GM12891 (cell line): ENCODE results near the gene ADCY3.

Experiments used
- DNase-seq: peaks from one replicate; pipeline ENCODE4 v3.0.0; 2011; ENCODE audit warnings: low spot score; ENCODE audit not compliant: insufficient read length
- FAIRE-seq: peaks from 2 replicates; lab custom pipeline; 2011; peaks lifted over from hg19 to GRCh38; lab: Jason Lieb, UNC
- PAX5 ChIP-seq: IDR thresholded peaks from 2 replicates; pipeline ENCODE4 v1.6.1; 2011; ENCODE audit warnings: low read length, moderate library complexity, mild to moderate bottlenecking; ENCODE audit not compliant: insufficient read depth, severe bottlenecking
- POLR2A ChIP-seq: IDR thresholded peaks from 2 replicates; pipeline ENCODE4 v1.6.1; 2011; ENCODE audit warnings: low read depth, low read length, control low read depth
- POLR2AphosphoS5 ChIP-seq: IDR thresholded peaks from 2 replicates; pipeline ENCODE4 v1.6.1; 2011; ENCODE audit warnings: low read depth, low read length, control low read depth
- POU2F2 ChIP-seq: IDR thresholded peaks from 2 replicates; pipeline ENCODE4 v1.6.1; 2011; ENCODE audit warnings: low read depth, mild to moderate bottlenecking, control low read depth, low read length, moderate library complexity
- SPI1 ChIP-seq: IDR thresholded peaks from 2 replicates; pipeline ENCODE4 v1.6.1; 2011; ENCODE audit warnings: low read depth, low read length, control low read depth
- TAF1 ChIP-seq: IDR thresholded peaks from 2 replicates; pipeline ENCODE4 v1.6.1; 2011; ENCODE audit warnings: low read depth, low read length, control low read depth

Gene ADCY3

DNA sequence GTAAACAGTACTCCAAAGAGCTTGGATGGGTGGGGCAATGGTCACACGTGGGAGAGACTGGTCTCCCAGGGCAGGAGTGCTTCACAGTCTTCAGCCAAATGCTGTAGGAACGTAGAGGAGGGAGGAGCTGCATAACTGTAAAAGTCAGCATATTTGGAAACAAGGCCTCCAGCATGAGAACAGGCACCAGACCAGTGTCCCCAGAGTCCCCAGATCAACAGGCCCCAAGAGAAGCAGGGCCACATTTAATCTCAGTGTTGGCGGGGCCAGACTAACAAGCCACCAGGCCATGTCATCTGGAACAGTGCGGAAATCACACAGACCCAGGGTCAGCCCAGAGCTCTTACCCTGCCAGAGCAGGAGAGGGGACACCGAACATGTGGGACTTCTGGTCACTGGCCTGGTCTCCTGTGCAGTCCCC, 63.2 kb downstream of the ADCY3 start:
- no peak for FAIRE-seq
- no peak for DNase-seq

DNA sequence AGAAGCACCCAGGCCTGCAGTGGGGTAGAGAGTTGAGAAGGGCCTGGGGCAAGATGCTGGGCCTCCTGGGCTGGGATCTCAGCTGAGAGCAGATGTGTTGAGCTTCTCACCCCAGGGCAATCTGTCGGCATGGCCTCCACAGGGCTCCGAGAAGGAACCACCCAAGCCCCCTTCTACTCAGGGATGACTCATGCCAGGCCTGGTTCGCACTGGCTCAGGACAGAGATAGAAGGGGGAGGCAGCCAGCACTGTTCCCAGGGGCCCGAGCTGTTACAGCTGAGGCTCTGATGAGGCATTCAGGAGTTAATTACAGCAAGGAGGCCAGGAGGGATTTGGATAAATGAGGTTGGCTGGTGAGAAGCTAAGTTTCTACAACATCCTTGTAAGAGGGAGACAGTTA, 64.3 kb downstream of the ADCY3 start:
- no peak for DNase-seq
- TF ChIP-seq SPI1 (no peak), POLR2AphosphoS5 (no peak), POLR2A (no peak), PAX5 (no peak), POU2F2 (no peak), TAF1 (no peak)
- no peak for FAIRE-seq

More for the DNA sequence above, 63.2 kb downstream of the ADCY3 start:
- TF ChIP-seq POU2F2 (no peak), PAX5 (no peak), POLR2A (no peak), POLR2AphosphoS5 (no peak), SPI1 (no peak), TAF1 (no peak)

DNA sequence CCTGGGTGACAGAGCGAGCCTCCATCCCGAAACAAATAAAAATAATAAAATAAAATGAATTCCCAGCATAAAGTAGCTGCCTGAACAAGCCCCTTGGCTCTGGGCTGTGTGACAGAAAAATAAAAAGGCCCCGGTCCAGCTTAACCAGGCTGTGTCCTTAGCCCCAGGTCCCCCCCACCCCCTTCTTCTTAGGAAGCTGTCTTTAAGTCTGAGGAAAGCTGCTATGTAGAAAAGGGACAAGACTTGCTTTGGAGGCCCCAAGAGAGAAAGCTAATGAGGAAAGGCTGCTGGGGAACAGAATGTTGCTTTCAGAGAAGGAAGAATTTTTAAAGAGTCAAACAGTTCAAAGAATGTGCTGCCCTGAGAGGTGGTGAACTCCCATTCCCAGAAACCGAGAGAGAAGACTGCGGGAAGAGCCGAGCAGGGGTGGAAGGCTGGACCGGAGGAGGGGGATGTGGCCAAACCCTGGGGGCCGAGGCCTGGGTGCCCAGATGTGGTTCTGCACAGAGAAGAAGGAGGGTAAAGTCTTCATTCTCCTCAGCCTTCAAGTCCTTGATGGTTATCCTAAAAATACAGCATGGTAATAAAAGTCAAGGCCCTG, 64.9 kb downstream of the ADCY3 start:
- no peak for TF ChIP-seq POU2F2
- TF ChIP-seq PAX5 = no peak
- no peak for TF ChIP-seq POLR2A
- TF ChIP-seq TAF1 = no peak
- no peak for TF ChIP-seq POLR2AphosphoS5
- TF ChIP-seq SPI1 = no peak
- FAIRE-seq (no peak), DNase-seq (no peak)

- no peak for TF ChIP-seq SPI1
- TF ChIP-seq POLR2AphosphoS5 = no peak
- TF ChIP-seq PAX5 = no peak
- TF ChIP-seq POU2F2 = no peak
- no peak for DNase-seq
- FAIRE-seq = no peak
These were observed 66.0 kb downstream of the ADCY3 start for GRCh38 chr2:24853996-24854395.

DNA sequence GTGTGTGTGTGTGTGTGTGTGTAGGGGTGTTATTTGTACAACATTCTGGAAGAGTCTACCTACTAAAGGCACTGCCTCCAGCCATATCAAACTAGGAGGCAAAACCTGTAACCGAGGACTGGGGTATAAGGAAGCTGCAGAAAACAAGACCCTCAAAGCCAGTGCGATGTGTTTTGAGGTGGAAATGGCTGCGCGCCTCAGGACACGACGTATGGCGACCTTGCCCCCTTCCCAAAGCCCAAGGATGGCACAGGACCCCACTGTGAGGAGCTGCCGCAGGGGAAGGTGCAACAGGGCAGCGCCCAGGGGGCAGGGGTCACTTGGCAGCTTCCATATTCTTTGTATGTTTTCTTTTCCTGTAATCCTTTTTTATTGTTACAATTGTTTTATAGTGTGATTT, 67.0 kb downstream of the ADCY3 start:
- no peak for FAIRE-seq
- DNase-seq = no peak
- TF ChIP-seq POU2F2 (no peak), POLR2A (no peak), POLR2AphosphoS5 (no peak), TAF1 (no peak), SPI1 (no peak), PAX5 (no peak)

DNA sequence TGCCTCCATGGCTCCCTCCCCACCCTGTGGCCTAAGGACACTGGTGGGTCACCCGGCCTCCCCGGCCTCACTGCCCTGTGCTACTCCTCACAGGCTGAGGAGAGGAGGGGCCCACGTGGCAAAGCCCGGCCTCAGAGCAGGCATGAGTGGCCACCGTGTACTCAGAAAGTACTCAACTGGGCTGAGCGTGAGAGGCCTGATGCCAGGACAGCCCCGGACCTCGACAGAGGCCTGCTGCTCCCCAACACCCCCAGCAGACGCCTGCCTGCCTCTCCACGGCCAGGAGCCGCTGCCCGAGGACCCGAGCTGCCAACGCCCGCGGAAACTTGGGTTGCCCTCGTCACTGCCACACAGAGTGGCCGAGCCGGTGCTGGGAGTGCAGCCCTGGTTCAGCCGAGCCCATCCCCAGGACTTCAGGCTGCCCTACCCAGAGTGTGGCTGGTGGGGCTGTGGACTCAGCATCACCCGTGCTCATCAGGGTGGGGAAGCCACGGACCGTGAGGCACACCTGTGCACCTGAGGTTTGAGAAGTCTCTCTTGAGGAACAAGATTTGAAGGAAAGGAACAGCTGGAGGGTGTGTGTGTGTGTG, 67.5 kb downstream of the ADCY3 start:
- FAIRE-seq = no peak
- no peak for TF ChIP-seq TAF1
- TF ChIP-seq SPI1 = no peak
- no peak for TF ChIP-seq POLR2A
- no peak for TF ChIP-seq POLR2AphosphoS5
- TF ChIP-seq PAX5 = no peak
- no peak for TF ChIP-seq POU2F2
- no peak for DNase-seq

DNA sequence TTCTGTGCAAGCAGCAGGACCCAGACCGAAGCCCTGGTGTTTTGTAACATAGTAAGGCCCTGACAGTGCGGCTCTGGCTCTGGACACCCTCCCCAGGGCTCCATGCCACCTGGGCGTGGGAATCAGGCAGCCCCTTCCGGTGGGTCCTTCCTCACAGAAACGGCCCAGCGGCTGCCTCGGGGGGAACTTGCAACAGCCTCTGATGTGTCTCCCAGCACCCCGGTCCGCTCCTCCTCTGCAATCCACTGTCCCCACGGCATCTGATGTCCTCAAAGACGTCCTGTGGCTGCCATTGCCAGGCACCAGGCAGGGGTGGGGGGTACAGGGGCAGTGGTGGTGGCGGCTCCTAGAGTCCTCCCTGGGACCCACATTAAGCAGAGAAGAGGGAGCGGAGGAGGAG, 68.0 kb downstream of the ADCY3 start:
- TF ChIP-seq POU2F2 = no peak
- TF ChIP-seq TAF1 = no peak
- TF ChIP-seq POLR2AphosphoS5 = no peak
- TF ChIP-seq PAX5 = no peak
- TF ChIP-seq POLR2A = no peak
- TF ChIP-seq SPI1 = no peak
- no peak for DNase-seq
- no peak for FAIRE-seq

- no peak for TF ChIP-seq POLR2A
- TF ChIP-seq PAX5 = no peak
- no peak for TF ChIP-seq POLR2AphosphoS5
- TF ChIP-seq TAF1 = no peak
- TF ChIP-seq SPI1 = no peak
- TF ChIP-seq POU2F2 = no peak
- DNase-seq (no peak), FAIRE-seq (no peak)
These were observed 69.1 kb downstream of the ADCY3 start for GRCh38 chr2:24850944-24851343.

GRCh38 chr2:24845691-24846090, 74.3 kb downstream of the ADCY3 start:
- no peak for DNase-seq
- no peak for FAIRE-seq
- TF ChIP-seq POLR2A (no peak), POU2F2 (no peak)

- TF ChIP-seq SPI1 (no peak), POLR2AphosphoS5 (no peak), TAF1 (no peak), POU2F2 (no peak), PAX5 (no peak), POLR2A (no peak)
- FAIRE-seq = no peak
- DNase-seq = no peak
These were observed 75.9 kb downstream of the ADCY3 start for GRCh38 chr2:24844023-24844685.
